Renal cortical epithelial cell (primary cell): ENCODE data around the gene MYT1. TPM values are rescaled to one million over a fixed set of nuclear protein-coding genes. Genes with fewer than 3 reads are reported as not detected.
A peak's percentile ranks its signal among the peaks of the same experiment; 100 is the strongest.

Experiments
- DNase-seq: peaks from one replicate; pipeline ENCODE4 v3.0.0-alpha.2; 2011; ENCODE audit warnings: low read depth
- total RNA-seq: library from RNA; depleted of rRNA; stranded (reverse); fragments of >200 nt; gene quantifications from 2 replicates; pipeline ENCODE4 v1.2.3, GENCODE V29; 2014

The MYT1 gene
- total RNA-seq, 1 donor from 2014 or later, result under 0.01 TPM

DNA sequence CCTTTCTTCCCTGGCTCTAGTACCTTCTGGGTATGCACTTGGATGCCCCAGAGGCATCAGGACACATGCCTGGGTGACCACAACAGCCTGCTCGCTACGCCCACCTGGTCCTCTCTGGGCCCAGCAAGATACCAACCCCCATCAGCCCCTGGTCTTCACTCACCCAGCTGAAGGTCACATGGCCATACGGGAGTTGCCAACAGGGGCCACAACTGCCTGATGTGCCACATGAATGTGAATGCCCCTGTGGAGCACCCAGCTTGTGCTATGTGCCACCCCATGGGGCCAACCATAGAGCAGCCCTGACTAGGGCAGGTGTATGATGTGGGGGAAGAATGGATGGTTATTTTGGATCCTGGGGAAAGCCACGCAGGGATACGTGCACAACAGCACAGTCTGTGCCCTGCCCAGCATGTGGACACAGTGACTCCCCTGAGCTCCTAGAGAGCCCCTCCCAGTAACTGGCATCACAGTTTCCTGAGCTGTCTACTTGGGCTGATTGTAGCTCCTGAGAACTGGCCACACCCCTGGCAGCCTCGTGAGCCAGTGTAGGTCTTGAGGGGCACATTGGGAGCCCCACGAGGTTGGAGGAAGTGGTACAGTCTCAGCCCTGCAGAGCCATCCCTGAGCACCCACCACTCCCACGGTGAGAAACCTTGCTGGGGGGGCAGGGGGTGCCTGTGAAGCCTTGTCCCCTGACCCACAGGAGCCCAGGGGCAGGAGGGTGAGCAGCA lies 80.8 kb downstream of the MYT1 start:
- no peak for DNase-seq

DNA sequence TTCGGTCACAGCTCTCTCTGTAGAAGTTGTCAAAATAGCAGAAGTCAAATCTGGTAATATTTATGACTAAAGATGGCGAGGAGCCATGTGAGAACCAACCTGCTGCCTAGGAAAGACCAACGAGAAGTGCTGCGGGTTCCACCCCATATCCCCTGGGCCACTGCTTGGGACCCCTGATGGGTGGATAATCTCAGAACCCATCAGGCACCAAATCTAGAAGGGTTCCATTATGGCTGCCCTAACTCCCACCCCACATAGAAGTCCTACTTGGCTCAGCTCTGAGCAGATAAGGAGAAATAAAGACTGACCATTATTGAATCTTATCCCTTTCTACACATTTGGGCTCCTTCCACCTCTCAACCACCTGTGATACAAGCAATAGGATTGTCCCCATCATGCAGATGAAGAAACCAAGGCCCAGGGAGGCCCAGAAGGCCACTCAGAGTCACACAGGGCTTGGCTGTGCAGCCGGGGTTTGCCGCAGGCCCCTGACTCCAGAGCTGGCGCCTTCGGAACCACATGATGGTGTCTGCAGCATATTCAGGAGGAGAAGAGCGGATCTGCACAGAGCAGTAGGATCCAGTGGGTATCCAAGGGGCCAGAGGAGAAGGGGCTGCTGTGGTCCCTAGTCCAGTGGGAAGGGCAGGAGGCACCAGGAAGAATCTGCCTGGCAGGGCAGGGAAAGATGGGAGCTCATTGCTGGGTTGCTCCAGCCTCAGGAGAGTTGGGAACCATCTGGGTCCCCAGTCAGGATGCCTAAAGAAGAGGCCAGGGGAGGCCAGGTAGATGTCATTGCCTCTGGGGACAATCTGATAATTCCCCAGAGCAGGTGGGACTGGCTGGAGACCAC lies 81.7 kb downstream of the MYT1 start:
- DNase-seq, result no peak

DNA sequence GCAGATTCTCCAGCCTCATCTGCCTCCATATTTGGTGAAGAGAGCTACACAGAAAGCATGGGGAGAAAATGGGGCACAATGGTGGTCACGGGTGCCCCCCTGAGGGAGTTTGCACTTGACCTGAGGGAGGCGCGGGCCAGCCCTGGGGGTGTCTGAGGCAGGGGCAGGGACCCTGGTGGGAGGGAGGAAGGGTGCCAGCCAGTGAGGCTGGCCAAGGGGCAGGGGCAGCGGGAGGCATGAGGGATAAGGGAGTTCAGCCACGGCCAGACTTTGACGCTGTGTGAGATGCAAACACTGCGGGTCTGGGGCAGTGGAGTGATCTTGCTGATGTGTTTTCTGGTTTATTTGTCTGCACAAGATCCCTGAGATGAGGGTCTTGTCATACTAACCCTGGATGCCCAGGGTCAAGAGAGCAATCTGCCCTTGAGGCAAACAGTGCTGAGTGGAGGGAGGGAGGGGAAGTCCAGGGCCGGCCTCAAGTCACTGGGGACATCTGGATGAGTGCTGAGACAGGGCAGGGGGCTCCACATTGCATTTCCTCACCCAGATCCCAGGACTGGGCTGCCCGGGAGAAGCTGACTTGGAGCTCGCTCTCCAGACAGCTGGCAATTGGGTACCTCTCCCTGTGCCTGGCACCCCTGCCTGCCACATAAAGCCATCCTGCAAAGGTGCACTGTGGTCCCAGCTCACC lies 82.5 kb downstream of the MYT1 start:
- DNase-seq, result no peak

DNA sequence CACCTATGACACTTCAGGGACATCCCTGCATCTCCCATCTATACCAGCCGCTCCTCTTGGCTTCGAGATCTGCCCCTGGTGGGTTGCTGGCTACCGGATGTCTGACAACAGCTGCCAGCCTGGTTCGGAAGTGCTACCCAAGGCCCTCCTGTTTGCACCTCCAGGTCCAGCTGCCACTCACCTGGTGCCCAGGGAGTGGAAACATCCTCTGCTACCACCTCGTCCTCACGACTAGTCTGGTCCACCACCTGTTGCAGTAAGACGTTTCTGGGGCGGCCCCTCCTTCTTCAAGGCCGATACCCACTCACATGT lies 83.0 kb downstream of the MYT1 start:
- no peak for DNase-seq

DNA sequence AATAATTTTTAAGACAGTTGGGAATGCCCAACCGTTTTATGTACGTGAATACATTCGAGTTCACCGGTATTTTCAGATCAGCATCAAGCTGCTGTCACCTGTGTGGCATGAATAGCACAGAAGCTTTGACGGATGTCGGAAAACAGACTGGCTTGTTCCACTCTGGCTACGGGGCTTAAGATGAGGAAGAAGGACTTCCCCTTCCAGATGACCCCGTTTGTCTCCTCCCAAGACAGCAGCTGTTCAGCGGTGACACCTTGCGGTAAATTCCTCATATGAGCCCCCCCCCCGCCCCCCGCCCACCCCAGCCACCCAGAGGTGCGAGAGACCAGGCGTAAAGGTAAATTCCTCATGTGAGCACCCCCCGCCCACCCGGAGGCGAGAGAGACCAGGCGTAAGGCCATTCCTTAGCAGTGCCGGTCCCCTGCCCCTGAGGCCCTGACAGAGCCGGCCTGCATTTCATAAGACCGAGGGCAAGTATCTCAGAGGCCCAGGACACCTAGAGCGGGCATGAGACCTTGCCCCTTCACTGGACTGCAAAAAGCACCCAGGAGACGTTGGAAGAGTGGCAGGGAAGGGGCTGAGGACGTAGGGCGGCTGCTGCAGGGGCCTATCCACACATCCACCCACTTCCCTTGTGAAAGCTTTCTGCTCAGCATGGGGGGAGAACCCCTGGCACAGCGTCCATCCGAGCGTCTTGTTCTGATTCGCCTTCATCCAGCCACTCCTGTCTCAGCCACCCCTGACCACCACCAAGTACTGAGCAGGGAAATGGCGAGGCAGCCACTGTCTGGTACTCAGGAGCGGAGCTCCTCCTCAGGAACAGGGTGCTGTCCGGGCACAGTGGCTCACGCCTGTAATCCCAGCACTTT lies 84.0 kb downstream of the MYT1 start:
- no peak for DNase-seq

DNA sequence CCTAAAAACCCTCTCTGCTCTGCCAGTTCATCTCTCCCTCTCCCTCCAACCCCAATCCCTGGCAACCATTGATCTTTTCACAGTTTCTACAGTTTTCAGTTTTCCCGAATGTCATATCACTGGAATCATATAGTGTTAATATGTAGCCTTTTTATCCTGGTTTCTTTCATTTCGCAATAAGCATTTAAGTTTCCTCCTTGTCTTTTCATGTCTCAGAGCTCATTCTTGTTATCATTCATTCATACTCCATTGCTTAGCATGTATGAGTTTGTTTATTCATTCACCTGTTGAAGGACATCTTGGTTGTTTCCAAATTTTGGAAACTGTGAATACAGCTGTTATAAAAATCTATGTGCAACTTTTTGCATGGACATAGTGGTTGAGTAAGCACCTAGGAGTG lies 85.8 kb downstream of the MYT1 start:
- no peak for DNase-seq

DNA sequence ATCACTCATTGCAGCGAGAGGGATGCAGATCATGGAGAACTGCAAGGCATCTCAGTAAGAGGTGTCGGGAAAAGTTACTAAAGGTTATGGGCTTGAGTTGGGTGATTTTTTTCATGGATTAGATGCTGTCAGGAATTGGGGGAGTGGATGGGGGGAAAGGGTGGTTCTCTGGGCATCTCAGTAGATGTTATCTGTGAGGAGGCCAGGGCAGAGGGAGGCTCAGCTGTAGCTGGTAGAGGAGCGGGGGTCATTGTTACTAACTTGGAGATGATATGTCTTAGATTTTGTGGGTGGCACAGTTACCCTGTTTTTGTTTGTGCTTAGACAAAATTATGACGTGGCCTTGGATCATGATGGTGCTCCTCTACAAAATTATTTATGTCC lies 88.7 kb downstream of the MYT1 start:
- no peak for DNase-seq

DNA sequence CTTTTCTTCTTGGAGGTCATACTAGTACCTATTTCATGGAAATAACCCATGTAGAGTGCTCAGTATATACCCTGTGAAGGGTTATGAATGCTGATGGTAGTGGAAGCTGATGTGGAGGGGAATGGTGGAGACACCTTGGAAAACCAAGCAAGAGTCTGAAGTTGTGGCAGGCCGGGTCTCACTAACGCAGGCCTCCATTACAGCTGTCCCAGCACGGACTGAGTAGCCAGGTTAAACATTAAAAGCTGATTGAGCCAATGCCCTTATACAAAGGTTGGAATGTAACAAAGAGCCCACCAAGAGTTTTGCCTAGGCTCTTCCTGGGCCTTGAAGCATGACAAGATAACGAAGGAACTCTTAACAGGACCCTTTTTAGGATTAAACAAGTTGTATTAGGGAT lies 89.2 kb downstream of the MYT1 start:
- peak; percentile 13 for DNase-seq

DNA sequence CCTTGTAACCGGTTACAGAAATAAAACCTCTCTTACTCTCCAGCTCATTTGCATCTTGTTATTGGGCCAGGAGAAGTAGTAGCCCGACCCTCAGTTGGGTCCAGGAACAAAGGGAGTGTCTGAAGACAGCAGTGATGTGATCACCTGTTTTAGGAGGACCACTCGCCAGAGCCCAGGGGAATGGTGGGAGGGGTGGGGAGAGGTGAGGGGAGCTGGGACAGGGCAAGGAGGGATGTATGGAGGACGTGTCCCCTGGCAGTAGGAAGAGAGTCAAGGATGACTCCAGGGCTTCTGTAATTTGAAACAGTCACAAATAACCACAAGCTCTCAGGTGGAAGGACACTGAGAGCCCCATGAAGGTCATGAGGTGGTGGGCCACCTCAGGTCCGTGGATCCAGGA lies 89.9 kb downstream of the MYT1 start:
- no peak for DNase-seq

DNA sequence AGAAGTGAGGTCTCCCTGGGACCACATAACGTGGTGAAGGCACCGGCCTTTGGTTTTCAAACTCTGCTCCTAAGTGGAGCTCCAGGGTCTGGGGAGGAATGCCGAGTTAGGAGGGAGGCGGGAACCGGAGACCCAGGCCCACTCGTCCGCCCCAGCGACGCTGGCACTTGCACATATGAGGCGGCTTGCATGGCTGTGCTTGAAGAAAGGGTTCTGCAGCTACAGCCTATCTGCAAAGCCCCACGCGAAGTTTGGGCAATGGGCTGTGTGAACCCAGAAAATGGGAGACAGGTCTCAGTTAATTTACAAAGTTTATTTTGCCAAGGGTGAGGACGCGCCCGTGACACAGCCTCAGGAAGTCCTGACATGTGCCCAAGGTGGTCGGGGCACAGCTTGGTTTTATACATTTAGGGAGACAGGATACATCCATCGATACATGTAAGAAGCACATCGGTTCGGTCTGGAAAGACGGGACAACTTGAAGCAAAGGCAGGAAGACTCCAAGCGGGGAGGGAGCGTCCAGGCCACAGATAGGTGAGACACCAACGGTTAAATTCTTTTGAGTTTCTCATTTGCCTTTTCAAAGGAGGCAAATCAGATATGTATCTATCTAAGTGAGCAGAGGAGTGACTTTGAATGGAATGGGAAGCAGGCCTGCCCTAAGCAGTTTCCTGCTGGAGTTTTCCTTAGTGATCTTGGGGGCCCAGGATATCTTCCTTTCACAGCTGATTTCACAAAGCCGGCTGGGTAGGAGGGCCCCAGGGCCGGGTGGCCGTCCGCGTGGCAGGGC lies 90.5 kb downstream of the MYT1 start:
- DNase-seq, result no peak

DNA sequence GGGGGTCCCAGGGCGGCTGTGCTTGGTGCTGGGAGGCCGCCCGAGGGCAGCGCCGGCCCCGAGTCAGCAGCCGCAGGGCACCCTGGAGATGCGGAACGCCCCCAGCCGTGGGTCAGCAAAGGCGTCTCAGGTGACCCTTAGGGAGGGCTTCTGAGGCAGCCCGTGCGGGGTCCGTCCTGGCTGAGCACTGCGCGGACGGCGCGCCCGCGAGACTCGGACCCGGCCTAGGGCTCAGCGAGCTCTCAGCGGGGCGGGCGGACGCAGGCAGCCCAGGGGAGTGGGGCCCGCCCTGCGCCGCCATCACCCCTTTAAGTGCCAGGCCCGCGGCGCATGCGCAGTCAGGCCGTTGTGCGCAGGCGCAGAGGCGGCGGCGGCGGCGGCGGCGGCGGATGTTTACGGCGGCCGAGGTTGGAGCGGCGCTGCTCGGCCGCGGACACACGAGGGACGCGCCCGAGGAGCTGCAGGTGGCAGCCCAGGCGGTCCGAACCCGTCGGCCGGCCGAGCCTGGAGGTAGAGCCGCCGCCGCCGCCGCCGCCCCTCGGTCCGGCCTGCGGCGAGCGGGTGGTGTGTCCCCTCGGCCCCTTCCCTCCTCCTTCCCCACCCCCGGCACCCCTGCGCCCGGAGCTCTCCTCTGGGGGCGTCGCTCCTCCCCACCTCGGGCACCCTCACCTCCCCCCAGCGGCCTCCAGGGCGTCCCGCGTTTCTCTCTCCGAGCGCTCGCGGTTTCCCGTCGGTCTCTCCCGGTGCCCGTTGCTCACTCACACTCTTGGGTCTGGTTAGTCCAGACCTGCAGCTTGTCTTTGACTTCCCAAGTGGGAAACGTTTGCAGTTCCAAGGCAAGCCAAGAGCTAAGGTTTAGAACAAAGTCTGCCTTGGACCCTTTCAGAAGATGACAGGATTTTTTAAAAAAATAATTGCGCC lies 91.4 kb downstream of the MYT1 start, which contains the start of gene PCMTD2:
Gene PCMTD2 (plus strand): TSS at position 388 of the 921 bp plus-strand sequence. CDS start 4,218 bp downstream, outside the sequence.
- peak; percentile 20 for DNase-seq

DNA sequence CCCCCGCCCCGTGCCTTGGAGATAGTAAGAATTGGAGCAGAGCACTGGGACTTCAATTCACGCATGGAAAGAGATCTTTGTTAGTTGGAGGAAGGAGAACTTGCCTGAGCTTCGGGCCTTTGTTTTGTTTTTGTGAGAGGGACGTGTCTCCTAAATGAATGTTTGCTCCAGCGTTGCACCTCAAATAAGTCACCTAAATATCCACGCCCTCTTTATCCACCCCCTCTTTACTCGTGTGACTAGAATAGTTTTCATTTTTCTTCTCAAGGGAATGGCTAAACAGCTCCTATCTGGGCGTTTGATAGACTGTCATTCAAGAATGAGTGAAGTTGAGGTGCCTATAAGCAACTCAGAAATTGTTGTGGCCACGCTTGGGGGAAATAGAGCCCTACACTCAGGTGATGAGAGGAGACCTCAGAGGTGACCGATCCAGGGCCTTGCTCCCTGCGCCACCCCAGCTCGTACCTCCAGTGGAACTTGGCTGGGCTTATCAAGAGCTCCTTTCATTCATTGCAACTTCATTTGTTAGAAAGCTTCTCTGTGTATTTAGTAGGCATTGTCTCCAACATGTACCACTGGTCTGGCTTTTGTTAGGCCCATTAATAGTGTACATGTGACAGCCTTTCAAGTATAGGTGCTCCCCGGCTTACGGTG lies 92.2 kb downstream of the MYT1 start:
- DNase-seq, result peak; percentile 13

DNA sequence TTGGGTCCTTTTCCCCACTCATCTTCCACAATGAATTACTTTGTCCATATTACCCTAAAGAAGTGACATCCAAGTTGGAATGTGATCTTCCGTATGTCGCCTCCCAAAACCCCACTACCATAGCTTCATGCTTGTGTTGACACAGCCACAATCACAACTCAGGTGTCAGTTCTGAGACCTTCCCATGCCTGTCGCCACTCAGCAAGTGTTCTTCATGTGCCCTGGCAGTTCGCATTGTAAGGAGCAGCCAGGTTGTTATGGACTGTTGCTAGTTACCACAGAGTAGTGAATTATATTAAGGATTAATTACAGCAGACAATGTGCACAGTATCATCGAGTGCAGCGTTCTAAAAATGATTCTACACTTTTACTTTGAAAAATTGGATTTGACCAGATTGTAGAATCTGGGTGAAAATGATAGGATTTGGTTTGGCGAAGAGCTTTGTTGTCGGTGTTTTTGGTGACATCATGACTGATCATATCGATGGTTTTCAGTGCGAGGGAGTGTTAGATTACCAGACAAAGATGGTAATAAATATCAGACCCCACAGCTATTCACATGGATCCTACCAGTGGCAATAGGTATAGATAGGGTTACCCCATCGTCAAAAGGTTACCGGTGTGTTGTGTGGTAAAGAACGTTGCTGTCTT lies 93.0 kb downstream of the MYT1 start:
- no peak for DNase-seq

DNA sequence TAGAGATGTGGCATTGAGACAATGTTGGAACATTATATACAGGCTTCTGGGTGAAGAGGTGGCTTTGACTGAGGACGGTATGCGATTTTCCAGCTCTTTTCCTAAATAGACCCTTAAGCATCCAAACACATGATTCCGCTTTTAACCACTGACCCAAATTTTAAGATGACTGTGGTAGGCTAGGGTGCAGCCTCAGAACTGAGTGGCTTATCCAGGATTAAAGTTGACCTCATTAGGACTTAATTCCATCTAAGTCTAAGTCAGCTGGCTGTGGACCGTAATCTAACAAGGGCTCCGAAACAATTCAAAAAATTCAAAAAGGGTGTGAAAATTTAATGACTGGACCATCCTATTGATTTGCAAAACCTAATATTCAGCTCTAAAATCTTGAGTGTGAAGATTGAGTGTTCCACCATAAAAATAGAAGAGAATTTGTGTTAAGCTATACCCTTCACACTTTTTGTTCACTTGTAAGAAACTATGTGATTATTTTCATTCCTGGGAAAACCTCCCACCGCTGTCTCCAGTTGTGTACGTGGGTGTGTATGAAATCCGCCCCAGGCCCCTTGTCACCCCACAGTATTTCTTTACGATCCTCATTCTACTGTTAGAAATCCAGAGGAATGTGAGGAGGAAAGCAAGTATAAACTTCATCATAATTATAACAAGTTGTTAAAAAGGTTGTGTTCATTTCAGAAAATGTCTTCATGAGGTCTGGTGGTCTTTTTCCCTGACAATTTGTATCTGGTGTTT lies 94.0 kb downstream of the MYT1 start:
- no peak for DNase-seq

DNA sequence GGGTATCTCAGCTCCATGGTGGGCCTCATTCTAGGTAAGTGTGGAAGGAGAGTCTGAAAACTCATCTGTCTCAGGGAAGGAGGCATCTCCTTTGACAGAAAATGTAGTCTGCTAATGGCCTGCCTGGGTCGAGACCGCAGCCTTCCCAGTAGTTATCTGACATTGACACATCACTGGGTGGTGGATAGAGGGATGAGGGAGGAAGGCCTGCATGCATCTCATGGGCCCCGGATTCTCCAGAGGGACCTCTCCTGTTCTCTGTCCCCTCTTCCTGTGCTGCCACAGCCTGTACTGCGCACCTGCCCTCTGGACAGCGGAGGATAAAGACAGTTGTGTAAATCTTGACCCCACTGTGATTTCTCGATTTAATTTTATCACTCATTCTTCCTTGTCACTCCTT lies 96.0 kb downstream of the MYT1 start:
- no peak for DNase-seq

DNA sequence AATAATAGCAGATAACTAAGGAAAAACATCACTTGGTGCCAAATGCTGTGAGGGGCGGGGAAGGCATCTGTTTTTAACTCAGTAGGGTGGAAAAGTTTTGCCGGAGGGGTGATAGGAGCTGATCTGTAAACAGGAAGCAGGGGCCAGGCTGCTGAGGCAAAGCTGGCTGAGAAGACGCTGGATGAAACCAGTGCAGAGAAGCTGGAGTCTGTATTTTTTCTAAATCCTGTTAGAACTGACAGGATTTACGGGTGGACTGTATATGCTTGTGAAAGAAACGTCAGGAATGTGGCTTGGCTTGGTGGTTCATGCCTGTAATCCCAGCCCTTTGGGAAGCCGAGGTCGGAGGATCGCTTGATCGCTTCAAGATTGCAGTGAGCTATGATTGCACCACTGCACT lies 96.9 kb downstream of the MYT1 start:
- peak; percentile 71 for DNase-seq

DNA sequence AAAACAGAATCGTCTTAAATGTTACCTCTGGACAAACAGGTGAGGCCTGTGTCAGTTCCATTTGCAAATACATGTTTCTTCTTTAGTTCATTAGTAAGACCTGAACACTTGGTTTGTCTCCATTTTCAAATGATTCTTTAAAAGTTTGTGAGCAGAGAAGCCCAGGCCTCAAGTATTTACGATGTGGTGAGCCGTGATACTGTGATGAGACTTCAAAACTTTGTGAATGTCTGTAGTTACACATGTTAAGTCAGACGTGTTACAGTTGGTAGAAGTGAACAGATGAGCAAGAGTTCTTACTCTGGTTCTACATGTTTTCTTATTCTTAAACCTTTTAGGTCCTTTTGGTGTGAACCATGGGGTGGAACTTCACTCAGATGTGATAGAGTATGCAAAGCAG lies 99.8 kb downstream of the MYT1 start:
- DNase-seq, result no peak

DNA sequence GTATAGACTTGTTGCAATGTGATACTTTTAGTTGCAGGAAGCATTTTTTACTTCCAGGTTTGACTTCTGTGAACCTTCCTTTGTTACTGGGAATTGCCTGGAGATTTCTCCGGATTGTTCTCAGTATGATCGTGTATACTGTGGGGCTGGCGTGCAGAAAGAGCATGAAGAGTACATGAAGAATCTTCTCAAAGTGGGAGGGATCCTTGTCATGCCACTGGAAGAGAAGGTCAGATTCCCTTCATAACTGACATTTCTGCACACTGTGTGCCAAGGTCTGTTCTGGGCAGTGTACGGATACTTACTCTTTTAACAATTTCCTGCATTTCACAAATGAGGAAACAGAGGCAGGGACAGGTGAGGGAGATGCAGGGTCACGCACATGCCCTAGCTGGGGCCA lies 100.9 kb downstream of the MYT1 start:
- DNase-seq, result no peak
